ENCODE results near the gene ANKRD37.
A peak's percentile ranks its signal among the peaks of the same experiment; 100 is the strongest.

The ANKRD37 gene

DNA sequence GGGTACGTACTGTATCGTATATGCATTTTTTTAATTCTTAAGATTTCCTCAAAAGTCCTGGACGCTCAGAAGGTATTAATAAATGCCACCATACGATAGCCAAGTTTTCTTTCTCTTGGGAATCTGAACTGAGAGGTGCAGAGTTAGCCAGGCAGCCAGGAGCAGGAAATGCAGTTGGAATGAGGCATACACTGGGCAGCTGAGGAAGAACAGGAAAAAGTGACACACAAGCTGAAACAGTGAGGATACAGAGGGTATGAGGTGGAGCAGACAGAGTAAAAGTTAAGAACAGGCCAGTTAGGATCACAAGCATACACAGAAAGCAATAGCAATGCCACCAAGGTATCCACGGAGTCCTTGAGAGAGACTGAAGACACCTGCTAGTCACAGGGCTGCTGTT lies 15.8 kb downstream of the ANKRD37 start:
- TF ChIP-seq CTCF (IDR thresholded peaks at IDR 0.05; ENCODE audit: insufficient read depth, missing control alignments), result no peak
- FAIRE-seq, result no peak
- DNase-seq (ENCODE audit: insufficient read length, low spot score), result no peak

DNA sequence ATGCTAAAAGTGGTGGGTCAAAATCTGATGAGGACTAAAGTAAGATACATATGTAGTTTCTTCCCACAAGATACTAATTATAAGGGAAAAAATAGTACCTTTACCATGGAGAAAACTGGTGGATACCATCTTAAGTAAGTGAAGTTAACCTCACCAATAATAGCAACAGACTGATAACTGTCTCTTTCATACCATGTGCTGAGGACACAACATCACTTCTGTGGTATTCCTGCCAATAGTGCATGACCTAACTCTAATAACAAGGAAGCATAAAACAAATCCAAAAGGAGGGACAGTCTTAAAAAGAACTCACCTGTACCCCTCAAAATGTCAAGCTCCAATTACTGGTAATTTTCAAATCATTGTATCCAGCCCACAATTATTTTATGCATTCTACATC lies 20.3 kb downstream of the ANKRD37 start:
- no peak for TF ChIP-seq CTCF (IDR thresholded peaks at IDR 0.05; ENCODE audit: insufficient read depth, missing control alignments)
- FAIRE-seq, result no peak

GRCh38 chr4:185421366-185422124 lies 24.9 kb downstream of the ANKRD37 start:
- no peak for TF ChIP-seq CTCF (IDR thresholded peaks at IDR 0.05; ENCODE audit: insufficient read depth, missing control alignments)
- FAIRE-seq (no peak), DNase-seq (ENCODE audit: insufficient read length, low spot score) (no peak)

More for the DNA sequence above, 20.3 kb downstream of the ANKRD37 start:
- DNase-seq (ENCODE audit: insufficient read length, low spot score), result no peak

DNA sequence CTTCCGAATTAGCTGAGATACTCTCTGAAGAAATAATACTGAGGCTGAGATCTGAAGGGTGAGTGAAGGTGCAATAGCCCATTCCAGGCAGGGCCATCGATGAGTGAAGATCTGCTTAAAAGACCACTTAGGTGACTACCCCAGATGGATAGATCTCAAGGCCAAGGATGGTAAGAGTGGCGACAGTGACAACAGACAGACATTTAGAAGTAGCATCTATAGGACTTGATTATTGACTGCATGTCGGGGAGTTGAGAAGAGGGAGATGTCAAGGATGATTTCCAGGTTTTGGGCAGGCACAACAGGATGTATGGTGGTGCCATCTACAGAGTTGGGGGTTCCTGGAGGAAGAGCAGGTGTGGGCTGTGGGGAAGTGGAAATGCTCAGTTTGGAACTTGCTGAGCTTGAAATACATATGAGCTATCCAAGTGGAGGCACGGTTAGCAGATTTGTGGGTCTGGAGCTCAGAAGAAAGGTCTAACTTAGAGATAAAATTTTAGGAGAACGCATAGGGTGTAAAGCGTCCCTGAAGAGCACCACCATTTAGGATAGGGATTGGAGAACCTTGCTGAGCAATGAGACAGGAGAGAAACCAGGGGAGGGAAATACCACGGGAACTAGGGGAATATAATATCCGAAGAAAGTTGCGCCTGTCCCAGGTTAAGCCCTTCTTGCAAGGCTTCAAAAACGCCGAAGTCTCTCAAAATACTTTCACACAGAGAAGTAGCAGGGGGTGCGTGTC lies 28.4 kb downstream of the ANKRD37 start:
- DNase-seq (ENCODE audit: insufficient read length, low spot score), result no peak
- TF ChIP-seq CTCF (IDR thresholded peaks at IDR 0.05; ENCODE audit: insufficient read depth, missing control alignments), result no peak
- FAIRE-seq, result no peak

GRCh38 chr4:185425647-185426352 lies 29.2 kb downstream of the ANKRD37 start, which contains the start of gene UFSP2:
Gene UFSP2 (minus strand): TSS chr4:185425964. CDS start chr4:185425868, 96 bp downstream.
- no peak for TF ChIP-seq CTCF (IDR thresholded peaks at IDR 0.05; ENCODE audit: insufficient read depth, missing control alignments)
- FAIRE-seq (no peak), DNase-seq (ENCODE audit: insufficient read length, low spot score) (peak; percentile 71)

DNA sequence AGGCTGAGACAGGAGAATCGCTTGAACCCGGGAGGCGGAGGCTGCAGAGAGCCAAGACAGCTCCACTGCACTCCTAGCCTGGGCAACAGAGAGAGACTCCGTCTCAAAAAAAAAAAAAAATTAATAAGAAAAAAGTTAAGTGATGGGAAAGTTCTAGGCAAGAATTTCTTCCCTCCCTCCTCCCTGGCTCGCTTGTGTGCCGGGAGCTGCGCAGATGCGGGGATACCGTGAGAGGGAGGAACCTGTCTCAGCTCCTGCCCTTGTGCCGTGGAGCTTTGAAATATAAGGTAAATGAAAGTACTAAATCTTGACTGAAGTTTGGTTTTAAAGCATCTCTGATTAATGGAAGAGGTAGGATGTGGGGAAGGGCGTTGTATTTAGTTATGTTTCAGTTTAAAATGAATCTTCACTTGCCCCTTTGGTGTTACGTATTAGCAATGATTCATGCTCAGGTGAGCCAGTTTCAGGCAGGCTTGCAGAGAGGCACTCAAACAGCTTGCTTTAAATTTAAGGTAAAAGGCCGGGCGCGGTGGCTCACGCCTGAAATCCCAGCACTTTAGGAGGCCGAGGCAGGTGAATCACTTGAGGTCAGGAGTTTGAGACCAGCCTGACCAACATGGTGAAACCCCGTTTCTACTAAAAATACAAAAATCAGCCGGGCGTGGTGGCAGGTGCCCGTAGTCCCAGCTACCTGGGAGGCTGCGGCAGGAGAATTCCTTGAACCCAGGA lies 30.5 kb downstream of the ANKRD37 start:
- DNase-seq (ENCODE audit: insufficient read length, low spot score), result no peak
- no peak for FAIRE-seq
- no peak for TF ChIP-seq CTCF (IDR thresholded peaks at IDR 0.05; ENCODE audit: insufficient read depth, missing control alignments)

Measured in D721Med (cell line).